WI38 (cell line): ENCODE results near the gene KRT6A.
"Not testable (repeated sequence)": the region's sequence is repeated elsewhere in the genome, so short reads cannot be mapped to it uniquely, and the experiment has no call there.

ENCODE experiments used
- H3K4me3 ChIP-seq: 2 replicates; pipeline ENCODE4 v1.5.1; 2011; ENCODE audit warnings: low read depth, mild to moderate bottlenecking, control low read depth, low read length
- CTCF ChIP-seq: IDR thresholded peaks from 2 replicates; pipeline ENCODE4 v1.5.1; 2012; ENCODE audit warnings: low read depth, mild to moderate bottlenecking, control low read depth, low read length

Gene KRT6A

GRCh38 chr12:52515319-52515646 lies 22.2 kb upstream of the KRT6A start:
- H3K4me3 ChIP-seq, result no peak overlapping the region
- no peak for TF ChIP-seq CTCF

GRCh38 chr12:52514471-52515318 lies 21.6 kb upstream of the KRT6A start:
- no peak for TF ChIP-seq CTCF

GRCh38 chr12:52513736-52514135 lies 20.7 kb upstream of the KRT6A start:
- TF ChIP-seq CTCF, result no peak
- no peak overlapping the region for H3K4me3 ChIP-seq

More at GRCh38 chr12:52514471-52515318, 21.6 kb upstream of the KRT6A start:
- H3K4me3 ChIP-seq, result no peak overlapping the region

GRCh38 chr12:52508211-52508610 lies 15.2 kb upstream of the KRT6A start:
- no peak for TF ChIP-seq CTCF
- no peak overlapping the region for H3K4me3 ChIP-seq

- H3K4me3 ChIP-seq, result no peak overlapping the region
- TF ChIP-seq CTCF, result peak; percentile 43
Observed at GRCh38 chr12:52506858-52507715, 14.0 kb upstream of the KRT6A start.

- H3K4me3 ChIP-seq, result no peak overlapping the region
- TF ChIP-seq CTCF, result no peak
Observed at GRCh38 chr12:52502877-52503276, 9.8 kb upstream of the KRT6A start.

GRCh38 chr12:52501490-52501889 lies 8.4 kb upstream of the KRT6A start:
- H3K4me3 ChIP-seq, result no peak overlapping the region
- TF ChIP-seq CTCF, result no peak

- H3K4me3 ChIP-seq, result not testable (repeated sequence)
Observed at GRCh38 chr12:52500574-52500973, 7.5 kb upstream of the KRT6A start.
